Measurements from ENCODE around the gene IGF2BP3.

The IGF2BP3 gene

DNA sequence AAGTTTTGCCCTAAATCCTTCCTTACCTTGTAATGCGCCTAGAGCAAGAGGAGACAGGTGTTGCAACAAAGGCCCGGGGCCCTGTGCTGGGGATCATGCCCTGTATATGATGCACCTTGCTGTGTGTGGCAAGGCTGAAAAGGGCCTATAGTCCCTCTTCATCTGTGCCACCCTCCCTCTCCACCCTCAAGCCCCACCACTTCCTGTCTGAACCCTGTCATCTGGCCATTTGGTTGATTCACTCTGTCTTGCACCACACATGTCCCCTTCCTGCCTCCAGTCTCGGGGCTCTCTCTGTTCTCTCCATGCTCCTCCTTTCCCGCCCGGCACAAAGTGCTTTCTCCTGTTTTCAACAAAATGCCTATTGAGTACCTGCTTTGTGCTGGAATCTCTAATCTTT lies 182.7 kb downstream of the IGF2BP3 start:
- no peak for ATAC-seq
- no peak for TF ChIP-seq ZNF70 (CRISPR knock-in tag; IDR thresholded peaks at IDR 0.05)
- TF ChIP-seq TCF4 (CRISPR knock-in tag; IDR thresholded peaks at IDR 0.05; ENCODE audit: borderline replicate concordance), result no peak
- TF ChIP-seq ZFP30 (CRISPR knock-in tag; IDR thresholded peaks at IDR 0.05), result no peak

DNA sequence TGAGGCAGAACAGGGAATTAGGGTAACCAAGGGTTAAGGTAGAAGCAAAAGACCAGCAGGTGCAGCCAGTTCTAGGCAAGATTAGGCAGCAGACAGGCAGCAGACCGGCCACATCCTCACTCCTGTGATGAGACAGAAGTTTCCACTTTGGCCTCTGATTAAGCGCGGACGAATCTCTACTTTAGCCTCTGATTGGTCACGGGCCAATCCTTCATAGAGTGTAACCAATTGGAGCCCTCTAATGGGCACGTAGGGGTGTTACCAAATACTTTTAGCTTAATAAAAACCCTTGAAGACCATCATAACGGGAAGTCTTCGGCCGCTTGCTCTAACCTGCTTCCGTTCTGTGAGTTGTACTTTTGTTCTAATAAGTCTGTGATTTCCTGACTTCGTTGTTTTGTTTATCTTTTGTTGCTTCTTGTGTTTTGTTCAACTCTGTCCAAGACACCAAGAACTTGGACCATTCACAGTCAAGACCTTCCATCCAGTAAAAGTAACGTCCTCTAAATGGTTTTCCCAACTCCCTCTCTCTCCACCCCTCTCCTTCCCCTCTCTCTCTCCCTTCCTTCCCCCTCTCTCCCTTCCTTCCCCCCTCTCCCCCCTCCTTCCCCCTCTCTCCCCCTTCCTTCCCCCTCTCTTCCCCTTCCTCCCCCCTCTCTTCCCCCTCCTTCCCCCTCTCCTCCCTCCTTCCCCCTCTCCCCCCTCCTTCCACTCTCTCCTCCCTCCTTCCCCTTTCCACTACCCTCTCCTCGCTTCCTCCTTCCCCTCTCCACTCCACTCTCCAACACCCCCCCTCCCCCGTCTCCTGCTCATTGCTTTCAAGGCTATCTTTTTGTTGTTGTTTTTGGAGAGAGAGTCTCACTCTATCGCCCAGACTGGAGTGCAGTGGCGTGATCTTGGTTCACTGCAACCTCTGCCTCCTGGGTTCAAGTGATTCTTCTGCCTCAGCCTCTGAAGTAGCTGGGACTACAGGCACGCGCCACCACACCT lies 184.3 kb downstream of the IGF2BP3 start:
- no peak; the same call in 2 of the 3 replicates for ATAC-seq
- TF ChIP-seq ARNTL (CRISPR knock-in tag; IDR thresholded peaks at IDR 0.05; ENCODE audit: borderline replicate concordance, low read depth) (no peak), TOX (CRISPR knock-in tag; IDR thresholded peaks at IDR 0.05; ENCODE audit: borderline replicate concordance) (no peak)
- TF ChIP-seq, protein P1, sequence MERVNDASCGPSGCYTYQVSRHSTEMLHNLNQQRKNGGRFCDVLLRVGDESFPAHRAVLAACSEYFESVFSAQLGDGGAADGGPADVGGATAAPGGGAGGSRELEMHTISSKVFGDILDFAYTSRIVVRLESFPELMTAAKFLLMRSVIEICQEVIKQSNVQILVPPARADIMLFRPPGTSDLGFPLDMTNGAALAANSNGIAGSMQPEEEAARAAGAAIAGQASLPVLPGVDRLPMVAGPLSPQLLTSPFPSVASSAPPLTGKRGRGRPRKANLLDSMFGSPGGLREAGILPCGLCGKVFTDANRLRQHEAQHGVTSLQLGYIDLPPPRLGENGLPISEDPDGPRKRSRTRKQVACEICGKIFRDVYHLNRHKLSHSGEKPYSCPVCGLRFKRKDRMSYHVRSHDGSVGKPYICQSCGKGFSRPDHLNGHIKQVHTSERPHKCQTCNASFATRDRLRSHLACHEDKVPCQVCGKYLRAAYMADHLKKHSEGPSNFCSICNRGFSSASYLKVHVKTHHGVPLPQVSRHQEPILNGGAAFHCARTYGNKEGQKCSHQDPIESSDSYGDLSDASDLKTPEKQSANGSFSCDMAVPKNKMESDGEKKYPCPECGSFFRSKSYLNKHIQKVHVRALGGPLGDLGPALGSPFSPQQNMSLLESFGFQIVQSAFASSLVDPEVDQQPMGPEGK (CRISPR knock-in tag; IDR thresholded peaks at IDR 0.05; ENCODE audit: borderline replicate concordance), result no peak

GRCh38 chr7:23284871-23285270 lies 185.4 kb downstream of the IGF2BP3 start:
- no peak; the same call in 2 of the 3 replicates for ATAC-seq
- TF ChIP-seq ZNF565 (CRISPR knock-in tag; conservative IDR thresholded peaks at IDR 0.05; ENCODE audit: low read depth) (no peak), ESRRG (CRISPR knock-in tag; IDR thresholded peaks at IDR 0.05) (no peak), GLIS3 (CRISPR knock-in tag; IDR thresholded peaks at IDR 0.05) (no peak)

DNA sequence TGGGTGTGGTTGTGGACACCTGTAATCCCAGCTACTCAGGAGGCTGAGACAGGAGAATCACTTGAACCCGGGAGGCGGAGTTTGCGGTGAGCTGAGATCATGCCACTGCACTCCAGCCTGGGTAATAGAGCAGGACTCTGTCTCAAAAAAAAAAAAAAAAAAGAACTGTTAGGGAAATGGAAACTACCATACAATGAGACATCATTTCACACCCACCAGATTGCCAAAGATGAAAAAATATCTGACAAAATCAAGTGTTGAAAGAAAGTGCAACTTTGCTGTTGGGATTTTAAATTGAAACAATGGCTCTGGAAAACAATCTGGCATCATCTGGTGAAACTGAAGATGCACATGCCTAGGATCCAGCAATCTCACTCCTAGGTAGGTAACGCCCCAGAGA lies 187.2 kb downstream of the IGF2BP3 start:
- ATAC-seq, result no peak
- TF ChIP-seq POU6F1 (CRISPR knock-in tag; IDR thresholded peaks at IDR 0.05; ENCODE audit: borderline replicate concordance, low read depth) (no peak), SNAI2 (CRISPR knock-in tag; IDR thresholded peaks at IDR 0.05) (no peak)

DNA sequence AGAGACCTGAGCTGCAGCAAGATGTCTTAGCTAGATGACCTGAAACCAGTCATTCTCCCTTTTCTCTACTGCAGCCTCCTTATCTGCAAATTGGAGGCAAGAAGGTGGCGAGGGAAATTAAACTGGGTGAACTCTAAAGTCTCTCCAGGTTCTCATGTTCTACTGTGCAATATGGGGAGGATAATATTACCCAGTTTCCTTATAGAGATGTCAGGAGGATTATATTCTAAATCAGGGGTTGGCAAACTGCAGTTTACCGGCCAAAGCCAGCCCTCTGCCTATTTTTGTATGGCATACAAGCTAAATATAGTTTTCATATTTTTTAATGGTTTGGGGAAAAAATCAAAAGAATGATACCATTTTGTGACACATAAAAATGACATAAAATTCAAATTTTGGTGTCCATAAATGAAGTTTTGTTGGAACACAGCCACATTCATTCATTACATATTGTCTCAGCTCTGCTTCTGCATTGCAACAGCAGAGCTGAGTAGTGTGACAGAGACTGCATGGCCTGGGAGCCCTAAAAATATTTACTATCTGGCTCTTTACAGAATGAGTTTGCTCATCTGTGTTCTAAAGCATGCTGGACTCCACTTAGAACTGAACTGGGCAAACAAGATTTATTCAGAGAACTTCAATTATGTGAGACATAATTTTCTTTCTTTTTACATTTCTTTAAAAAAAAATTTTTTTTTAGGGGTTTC lies 190.3 kb downstream of the IGF2BP3 start:
- no peak for ATAC-seq
- TF ChIP-seq TOX (CRISPR knock-in tag; IDR thresholded peaks at IDR 0.05; ENCODE audit: borderline replicate concordance) (no peak), TCF4 (CRISPR knock-in tag; IDR thresholded peaks at IDR 0.05; ENCODE audit: borderline replicate concordance) (no peak), CSRNP3 (CRISPR knock-in tag; IDR thresholded peaks at IDR 0.05) (no peak), BACH2 (CRISPR knock-in tag; IDR thresholded peaks at IDR 0.05; ENCODE audit: borderline replicate concordance) (no peak), SNAI2 (CRISPR knock-in tag; IDR thresholded peaks at IDR 0.05) (no peak), ISL1 (CRISPR knock-in tag; IDR thresholded peaks at IDR 0.05) (no peak), ZNF565 (CRISPR knock-in tag; conservative IDR thresholded peaks at IDR 0.05; ENCODE audit: low read depth) (no peak)
- TF ChIP-seq, protein P2, sequence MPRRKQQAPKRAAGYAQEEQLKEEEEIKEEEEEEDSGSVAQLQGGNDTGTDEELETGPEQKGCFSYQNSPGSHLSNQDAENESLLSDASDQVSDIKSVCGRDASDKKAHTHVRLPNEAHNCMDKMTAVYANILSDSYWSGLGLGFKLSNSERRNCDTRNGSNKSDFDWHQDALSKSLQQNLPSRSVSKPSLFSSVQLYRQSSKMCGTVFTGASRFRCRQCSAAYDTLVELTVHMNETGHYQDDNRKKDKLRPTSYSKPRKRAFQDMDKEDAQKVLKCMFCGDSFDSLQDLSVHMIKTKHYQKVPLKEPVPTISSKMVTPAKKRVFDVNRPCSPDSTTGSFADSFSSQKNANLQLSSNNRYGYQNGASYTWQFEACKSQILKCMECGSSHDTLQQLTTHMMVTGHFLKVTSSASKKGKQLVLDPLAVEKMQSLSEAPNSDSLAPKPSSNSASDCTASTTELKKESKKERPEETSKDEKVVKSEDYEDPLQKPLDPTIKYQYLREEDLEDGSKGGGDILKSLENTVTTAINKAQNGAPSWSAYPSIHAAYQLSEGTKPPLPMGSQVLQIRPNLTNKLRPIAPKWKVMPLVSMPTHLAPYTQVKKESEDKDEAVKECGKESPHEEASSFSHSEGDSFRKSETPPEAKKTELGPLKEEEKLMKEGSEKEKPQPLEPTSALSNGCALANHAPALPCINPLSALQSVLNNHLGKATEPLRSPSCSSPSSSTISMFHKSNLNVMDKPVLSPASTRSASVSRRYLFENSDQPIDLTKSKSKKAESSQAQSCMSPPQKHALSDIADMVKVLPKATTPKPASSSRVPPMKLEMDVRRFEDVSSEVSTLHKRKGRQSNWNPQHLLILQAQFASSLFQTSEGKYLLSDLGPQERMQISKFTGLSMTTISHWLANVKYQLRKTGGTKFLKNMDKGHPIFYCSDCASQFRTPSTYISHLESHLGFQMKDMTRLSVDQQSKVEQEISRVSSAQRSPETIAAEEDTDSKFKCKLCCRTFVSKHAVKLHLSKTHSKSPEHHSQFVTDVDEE (CRISPR knock-in tag; IDR thresholded peaks at IDR 0.05), result no peak

Measured in SK-N-SH treated with all-trans-retinoic acid at 6 μM for 48 hours (cell line).